CD4-positive, alpha-beta T cell treated with Interleukin-15 for 1 hour (primary cell): ENCODE data around the gene CNIH4.
"Not testable (repeated sequence)": the region's sequence is repeated elsewhere in the genome, so short reads cannot be mapped to it uniquely, and the experiment has no call there.

ENCODE experiments used
- DNase-seq: peaks from one replicate; pipeline ENCODE4 v3.0.0-alpha.2; 2020

Gene CNIH4

DNA sequence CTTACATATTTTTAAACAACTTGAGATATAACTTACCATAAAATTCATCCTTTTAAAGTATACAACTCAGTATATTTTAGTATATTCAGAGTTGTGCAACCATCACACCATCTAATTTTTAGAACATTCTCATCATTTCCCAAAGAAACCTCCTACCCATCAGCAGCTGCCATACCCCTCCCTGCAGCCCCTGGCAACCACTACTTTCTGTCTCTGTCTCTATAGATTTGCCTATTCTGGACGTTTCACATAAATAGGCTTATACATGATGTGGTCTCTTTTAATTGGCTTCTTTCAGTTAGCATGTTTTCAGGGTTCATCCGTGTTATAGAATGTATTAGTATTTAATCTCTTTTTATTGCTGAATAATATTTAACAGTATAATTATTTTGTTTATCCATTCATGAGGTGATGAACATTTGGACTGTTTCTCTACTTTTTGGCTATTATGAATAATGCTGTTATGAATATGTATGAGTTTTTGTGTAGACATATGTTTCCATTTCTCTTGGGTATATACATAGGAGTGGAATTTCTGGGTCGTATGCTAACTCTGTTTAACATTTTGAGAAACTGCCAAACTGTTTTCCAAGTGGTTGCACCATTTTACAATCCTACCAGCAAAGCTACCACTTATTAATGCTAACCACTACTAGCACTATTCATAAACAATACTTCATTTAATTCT is 48.4 kb downstream of the CNIH4 start:
- no peak for DNase-seq

DNA sequence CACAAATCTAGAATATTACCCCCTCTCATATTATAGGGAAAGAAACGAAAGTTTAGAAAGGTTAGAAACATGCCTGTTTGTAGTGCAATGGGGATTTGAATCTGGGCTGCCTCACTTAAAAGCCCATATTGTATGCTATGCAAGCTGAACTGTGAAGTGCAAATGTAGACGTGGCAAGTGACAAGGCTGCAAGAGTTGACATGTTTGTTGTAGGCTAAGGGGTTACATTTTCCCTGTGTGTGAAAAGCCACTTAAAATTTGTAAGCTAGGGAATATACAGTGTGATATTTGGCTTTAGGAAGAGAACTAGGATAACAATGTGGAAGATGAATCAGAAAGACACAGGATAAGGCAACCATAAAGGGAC is 48.9 kb downstream of the CNIH4 start:
- no peak for DNase-seq

DNA sequence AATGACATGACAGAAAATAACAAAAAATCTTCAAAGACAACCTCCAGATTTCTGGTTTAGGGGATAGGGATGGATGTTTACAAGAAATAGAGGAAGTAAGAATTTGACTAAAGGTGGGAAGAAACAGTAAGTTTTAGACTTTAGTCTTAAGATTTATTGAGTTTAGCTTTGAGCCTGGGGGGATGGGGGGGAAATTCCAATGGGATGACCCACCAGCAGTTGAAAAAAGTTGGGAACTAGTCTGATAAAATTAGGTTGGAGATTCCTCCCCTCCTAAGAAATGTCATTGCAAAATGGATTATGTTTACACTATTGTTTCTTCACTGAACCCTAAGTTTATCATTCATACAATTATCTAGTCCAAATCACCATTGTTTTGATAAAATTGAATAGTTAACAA is 49.5 kb downstream of the CNIH4 start:
- DNase-seq = no peak

DNA sequence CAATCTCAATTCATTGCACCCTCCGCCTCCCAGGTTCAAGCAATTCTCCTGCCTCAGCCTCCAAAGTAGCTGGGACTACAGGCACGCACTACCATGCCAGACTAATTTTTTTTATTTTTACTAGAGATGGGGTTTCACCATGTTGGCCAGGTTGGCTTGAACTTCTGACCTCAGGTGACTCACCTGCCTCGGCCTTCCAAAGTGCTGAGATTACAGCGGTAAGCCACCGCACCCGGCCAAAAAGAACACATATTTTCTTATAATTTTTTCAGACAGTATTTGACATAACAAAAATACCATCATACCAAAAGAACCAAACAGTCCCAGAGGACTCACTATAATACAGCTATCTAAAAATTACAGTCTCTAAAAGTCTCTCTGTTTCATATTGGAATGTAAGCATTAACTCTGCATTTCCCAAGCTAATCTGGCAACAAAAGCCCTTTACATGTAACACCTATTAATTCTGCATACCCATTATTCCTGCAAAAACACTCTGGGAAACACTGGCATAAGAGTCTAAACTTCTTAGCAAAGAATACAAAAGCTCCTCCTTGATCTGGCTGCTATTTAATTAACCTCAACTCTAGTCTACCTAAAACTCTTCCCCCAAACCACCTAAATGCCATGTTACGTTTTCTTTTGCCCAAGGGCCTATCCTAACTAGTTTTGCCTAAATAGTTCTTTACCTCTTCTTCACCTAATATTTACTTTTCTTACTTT is 51.1 kb downstream of the CNIH4 start:
- no peak for DNase-seq

DNA sequence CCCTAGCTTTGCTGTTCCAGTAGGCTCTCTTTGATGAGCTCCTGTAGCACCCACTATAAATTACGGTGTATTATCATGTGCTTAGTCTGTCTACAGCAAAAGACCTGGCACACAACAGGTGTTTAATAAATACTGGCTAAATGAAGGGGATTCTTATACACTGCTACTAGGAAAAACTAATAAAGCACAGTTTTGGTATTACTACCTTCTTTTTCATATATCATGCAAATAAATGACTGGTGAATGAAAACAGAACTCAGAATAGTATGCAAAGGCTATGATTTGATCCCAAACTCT is 51.6 kb downstream of the CNIH4 start:
- DNase-seq = no peak

DNA sequence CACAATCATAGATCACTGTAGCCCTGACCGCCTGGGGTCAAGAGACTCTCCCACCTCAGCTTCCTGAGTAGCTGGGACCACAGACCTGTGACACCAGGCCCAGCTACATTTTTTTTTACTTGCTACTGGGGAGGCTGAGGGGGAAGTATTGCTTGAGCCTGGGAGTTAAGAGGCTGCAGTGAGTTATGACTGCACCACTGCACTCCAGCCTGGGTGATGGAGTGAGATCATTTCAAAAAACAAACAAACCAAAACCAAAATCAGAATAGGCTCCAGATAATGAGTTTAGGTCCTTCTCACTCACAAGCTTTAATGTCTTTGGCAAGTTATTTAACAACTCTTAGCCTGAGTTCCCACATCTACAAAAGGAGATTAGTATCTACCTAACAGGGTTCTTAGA is 55.1 kb downstream of the CNIH4 start:
- no peak for DNase-seq

DNA sequence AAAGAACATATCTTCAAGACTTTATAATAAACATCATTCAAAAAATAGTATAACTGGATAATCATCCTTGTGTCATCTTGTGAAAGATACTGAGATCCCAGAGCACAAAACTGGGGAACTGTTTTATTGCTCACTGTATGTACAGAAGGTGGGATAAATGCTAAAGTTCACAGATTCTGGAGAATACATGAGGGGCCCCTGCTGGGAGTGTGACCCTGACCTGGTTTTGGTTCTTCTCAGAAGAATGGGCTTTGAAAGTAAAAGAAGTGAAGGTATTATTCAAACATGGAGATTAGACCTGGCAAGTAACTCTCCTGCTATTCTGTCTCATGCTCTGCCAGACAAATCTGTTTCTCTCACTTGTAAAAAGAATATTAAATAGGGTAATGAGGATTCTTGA is 63.4 kb downstream of the CNIH4 start:
- DNase-seq = no peak

DNA sequence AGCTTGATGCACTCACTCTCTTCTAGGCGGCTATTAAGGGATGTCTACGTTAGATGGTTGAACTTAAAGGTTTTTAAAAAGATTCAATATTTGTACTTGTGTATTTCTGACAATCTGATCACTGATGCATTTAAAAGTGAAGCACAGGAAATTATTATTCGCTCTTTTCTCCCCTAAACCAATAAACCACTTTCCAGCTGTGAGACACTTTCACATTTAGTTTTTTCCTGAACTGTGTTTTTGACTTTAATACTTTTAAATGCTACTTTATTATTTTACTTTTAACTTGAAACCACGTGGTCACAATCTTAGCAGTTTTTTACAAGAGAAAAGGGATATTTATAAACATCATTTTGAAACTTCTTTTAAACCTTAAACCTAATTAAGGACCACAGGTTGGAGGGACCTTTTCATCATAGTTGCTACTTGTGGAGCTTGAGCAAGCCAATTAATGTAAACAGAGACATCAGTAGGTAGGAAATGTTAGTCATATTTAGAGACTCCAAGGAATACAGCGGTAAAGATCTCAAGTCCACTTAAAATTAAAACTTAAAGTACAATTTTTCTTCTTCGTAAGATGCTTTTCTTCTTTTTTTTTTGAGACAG is 68.7 kb downstream of the CNIH4 start:
- DNase-seq = no peak

DNA sequence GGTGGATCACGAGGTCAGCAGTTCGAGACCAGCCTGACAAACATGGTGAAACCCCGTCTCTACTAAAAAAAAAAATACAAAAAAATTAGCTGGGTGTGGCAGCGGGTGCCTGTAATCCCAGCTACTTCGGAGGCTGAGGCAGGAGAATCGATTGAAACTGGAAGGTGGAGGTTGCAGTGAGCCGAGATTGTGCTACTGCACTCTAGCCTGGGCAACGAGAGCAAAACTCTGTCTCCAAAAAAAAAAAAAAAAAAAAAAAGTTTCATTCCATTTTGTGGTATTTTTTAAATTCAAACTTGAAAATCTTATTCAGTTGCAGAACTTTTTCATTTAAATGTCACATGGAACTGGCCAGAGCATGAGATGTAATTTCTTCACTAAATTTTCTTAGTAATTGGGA is 70.2 kb downstream of the CNIH4 start:
- not testable (repeated sequence) for DNase-seq

DNA sequence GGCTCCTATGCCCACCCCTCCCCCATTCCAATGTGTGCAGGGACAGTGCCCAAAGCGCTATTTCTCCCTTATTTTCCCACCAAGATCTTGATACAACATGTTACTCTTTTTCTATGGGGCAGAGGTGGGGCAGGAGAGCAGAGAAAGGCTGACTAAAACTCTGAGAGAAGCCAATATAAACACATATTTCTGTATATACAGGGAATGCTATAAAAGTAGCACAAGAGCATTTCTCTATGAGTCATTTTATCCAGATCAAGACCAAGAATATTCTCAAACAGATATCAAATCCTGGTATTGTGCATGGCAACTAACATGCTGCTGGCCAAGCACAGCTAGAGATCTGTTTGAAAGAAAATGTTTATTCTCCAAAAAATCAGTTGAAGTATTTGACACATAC is 70.7 kb downstream of the CNIH4 start:
- no peak for DNase-seq

DNA sequence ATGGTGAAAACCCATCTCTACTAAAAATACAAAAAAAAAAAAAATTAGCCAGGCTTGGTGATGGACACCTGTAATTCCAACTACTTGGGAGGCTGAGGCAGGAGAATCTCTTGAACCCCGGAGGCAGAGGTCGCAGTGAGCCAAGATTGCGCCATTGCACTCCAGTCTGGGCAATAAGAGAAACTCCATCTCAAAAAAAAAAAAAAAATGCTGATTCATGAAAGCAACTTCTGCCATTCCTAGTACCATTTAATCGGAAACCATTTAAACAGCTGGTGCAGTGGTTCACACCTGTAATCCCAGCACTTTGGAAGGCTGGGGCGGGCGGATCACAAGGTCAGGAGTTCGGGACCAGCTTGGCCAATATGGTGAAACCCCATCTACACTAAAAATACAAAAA is 72.0 kb downstream of the CNIH4 start:
- DNase-seq = not testable (repeated sequence)
